Adrenal gland (tissue), 12 donors: Measurements from ENCODE around the gene SLC39A9. TPM values are rescaled to one million over a fixed set of nuclear protein-coding genes. Genes with fewer than 3 reads are reported as not detected.

Source experiments
- DNase-seq, 7 donors: peaks; one replicate each; pipeline ENCODE4 v3.0.0-alpha.2; 2019 to 2020
- H3K27ac ChIP-seq, 5 donors: fragments of 200-600 bp; sonication (generic) in 4 of 5; 1 replicate in 3 of 5; 2 replicates in 2 of 5; pipeline versions ENCODE4 v1.5.1 to v1.8.0; 2016 to 2020; ENCODE audit warnings: mild to moderate bottlenecking in 1 of 5
- H3K27me3 ChIP-seq: fragments of 200-600 bp; 2 replicates; pipeline ENCODE4 v1.8.0; 2021
- H3K36me3 ChIP-seq, 2 donors: fragments of 200-600 bp; replicated peaks in 1 of 2; 1 replicate in 1 of 2; 2 replicates in 1 of 2; pipeline versions ENCODE4 v1.5.1 to v1.8.0; 2018 to 2022
- H3K4me1 ChIP-seq, 2 donors: fragments of 200-600 bp; replicated peaks in 1 of 2; 1 replicate in 1 of 2; 2 replicates in 1 of 2; pipeline versions ENCODE4 v1.5.1 to v1.8.0; 2018 to 2021
- H3K4me3 ChIP-seq, 4 donors: fragments of 200-600 bp; sonication (generic) in 3 of 4; one replicate each; pipeline ENCODE4 v1.5.1; 2016 to 2018
- H3K9me3 ChIP-seq, 3 donors: fragments of 200-600 bp; sonication (generic) in 1 of 3; replicated peaks in 1 of 3; 1 replicate in 2 of 3; 2 replicates in 1 of 3; pipeline versions ENCODE4 v1.5.1 to v1.8.0; 2016 to 2021
- CTCF ChIP-seq, 6 experiments: fragments of 450-650 bp in 4 of 6; fragments of 200-600 bp in 2 of 6; sonication (generic) in 1 of 6; IDR thresholded peaks; 1 replicate in 5 of 6; 2 replicates in 1 of 6; pipeline versions ENCODE4 v1.5.1 to v1.8.0; 2016 to 2021; ENCODE audit warnings: antibody characterized with exemption in 6 of 6, mild to moderate bottlenecking in 2 of 6, moderate library complexity in 1 of 6
- POLR2A ChIP-seq, 2 donors: fragments of 450-650 bp; IDR thresholded peaks; one replicate each; pipeline ENCODE4 v1.6.1; 2017; ENCODE audit warnings: antibody characterized with exemption in 2 of 2, mild to moderate bottlenecking in 2 of 2, moderate library complexity in 1 of 2
- WGBS, 4 donors: extraction: QIAGEN DNeasy Blood & Tissue Kit in 2 of 4; methylation state at CpG; one replicate each; pipeline versions ENCODE4 v1.1.5 to v1.1.7; 2013 to 2017; 5-methylcytosine and 5-hydroxymethylcytosine counted together
- intact Hi-C, 2 donors: fragments of 100-400 bp; cut with DNase I; formaldehyde crosslinking; loops; one replicate each; pipeline versions ENCODE4 v1.14.1 to v1.15.0; 2022 to 2023
- polyA plus RNA-seq, 3 donors: library from polyadenylated mRNA; stranded (reverse); fragments of 200-250 nt in 2 of 3; fragments of 350-450 nt in 1 of 3; fragmentation: Illumina TruSeq in 1 of 3; extraction: RNeasy Lipid Tissue Mini Kit (QIAGEN cat#74804) in 1 of 3; gene quantifications; one replicate each; pipeline ENCODE4 v1.2.3, GENCODE V29; 2013 to 2014
- total RNA-seq, 9 donors: library from RNA; depleted of rRNA in 4 of 9; stranded (reverse); fragments of >200 nt in 4 of 9; fragments of 120-200 nt in 1 of 9; fragmentation: NEBNext Ultra II Directional in 1 of 9; extraction: Animal tissue kit (Norgen Biotek cat#: 25700) in 1 of 9; gene quantifications; one replicate each; pipeline versions ENCODE4 v1.1.0 to v1.2.4, GENCODE V29; 2013 to 2023
- donor health status: healthy with polysubstance abuse.
- donor health status: Bipolar disorder and iron deficiency.
- donor health status: DM: yes; HTN: yes; CAD: no.
- donor health status: DM: no; HTN: no; CAD: no.
- donor health status: DM: no; HTN: no; CAD: no.
- donor health status: DM: yes; HTN: yes; CAD: no.

SLC39A9 gene
- total and polyA plus RNA-seq, 12 donors: 17.7 to 130 (median 72.5) TPM

- H3K36me3 ChIP-seq: no peaks in the 10 kb centered on the region
- H3K27me3 ChIP-seq: no peaks in the 10 kb centered on the region
- H3K9me3 ChIP-seq: no peaks in the 10 kb centered on the region
- H3K4me3 ChIP-seq: no peak overlapping the region
- peaks cover 0 to 5% of the 10 kb centered on the region in 2 donors for H3K4me1 ChIP-seq
- intact Hi-C loops: no loop called here
- 64 to 79% (median 70%) methylated on average over 1 of the region's 1 CpG for WGBS, 4 donors
- TF ChIP-seq POLR2A (IDR thresholded peaks at IDR 0.05): no peak
- TF ChIP-seq CTCF (IDR thresholded peaks at IDR 0.05): no peak
- H3K27ac ChIP-seq: no peak overlapping the region
- no peak for DNase-seq
Measured at GRCh38 chr14:69506241-69506595, 107.7 kb downstream of the SLC39A9 start.

Other genes with a start within 250 kb of the SLC39A9 start
- gene DCAF5, start 245.6 kb upstream of the SLC39A9 start, total RNA-seq: 10 to 100 TPM; 19.9 to 48.0 (median 32.6) TPM
- 10 to 100 TPM; 27.9 to 38.2 (median 34.1) TPM for gene DCAF5, start 245.6 kb upstream of the SLC39A9 start, polyA plus RNA-seq
- 10 to 100 TPM; 11.2 to 23.0 (median 17.0) TPM for gene EXD2, start 207.2 kb upstream of the SLC39A9 start, total RNA-seq
- gene EXD2, start 207.2 kb upstream of the SLC39A9 start, polyA plus RNA-seq: 10 to 100 TPM in 1 of 3 donors, 1 to 10 TPM in 2; 6.4 to 13.0 (median 9.0) TPM
- 10 to 100 TPM in 8 of 9 donors, 1 to 10 TPM in 1; 7.4 to 38.1 (median 22.5) TPM for gene GALNT16, start 138.5 kb upstream of the SLC39A9 start, total RNA-seq
- gene GALNT16, start 138.5 kb upstream of the SLC39A9 start, polyA plus RNA-seq: 10 to 100 TPM in 1 of 3 donors, 1 to 10 TPM in 2; 7.7 to 16.3 (median 8.4) TPM
- gene ERH, start 393 bp upstream of the SLC39A9 start, total RNA-seq: 100 to 1,000 TPM in 5 of 9 donors, 10 to 100 TPM in 4; 39.6 to 217 (median 127) TPM
- 100 to 1,000 TPM; 133 to 208 (median 161) TPM for gene ERH, start 393 bp upstream of the SLC39A9 start, polyA plus RNA-seq
- gene PLEKHD1, start 86.0 kb downstream of the SLC39A9 start, total RNA-seq: under 1 TPM in 6 of 9 donors, not detected in 3; 0.06 to 0.25 (median 0.14) TPM
- gene PLEKHD1, start 86.0 kb downstream of the SLC39A9 start, polyA plus RNA-seq: under 1 TPM; 0.04 to 0.20 (median 0.16) TPM
- gene CCDC177, start 176.2 kb downstream of the SLC39A9 start, total RNA-seq: under 1 TPM in 7 of 9 donors, not detected in 2; 0.04 to 0.61 (median 0.30) TPM
- under 1 TPM in 2 of 3 donors, not detected in 1; 0.07 to 0.40 TPM for gene CCDC177, start 176.2 kb downstream of the SLC39A9 start, polyA plus RNA-seq
- 10 to 100 TPM; 13.0 to 75.5 (median 49.7) TPM for gene SUSD6, start 212.9 kb downstream of the SLC39A9 start, total RNA-seq
- 10 to 100 TPM in 1 of 3 donors, 1 to 10 TPM in 2; 7.8 to 22.8 (median 9.3) TPM for gene SUSD6, start 212.9 kb downstream of the SLC39A9 start, polyA plus RNA-seq